NCI-H1417 (cell line): ENCODE data around the gene KLHL17.

Experiments
- DNase-seq, 3 experiments: peaks; one replicate each; lab custom pipeline; 2025; lab: John Stamatoyannopoulos, UW

KLHL17 gene

DNA sequence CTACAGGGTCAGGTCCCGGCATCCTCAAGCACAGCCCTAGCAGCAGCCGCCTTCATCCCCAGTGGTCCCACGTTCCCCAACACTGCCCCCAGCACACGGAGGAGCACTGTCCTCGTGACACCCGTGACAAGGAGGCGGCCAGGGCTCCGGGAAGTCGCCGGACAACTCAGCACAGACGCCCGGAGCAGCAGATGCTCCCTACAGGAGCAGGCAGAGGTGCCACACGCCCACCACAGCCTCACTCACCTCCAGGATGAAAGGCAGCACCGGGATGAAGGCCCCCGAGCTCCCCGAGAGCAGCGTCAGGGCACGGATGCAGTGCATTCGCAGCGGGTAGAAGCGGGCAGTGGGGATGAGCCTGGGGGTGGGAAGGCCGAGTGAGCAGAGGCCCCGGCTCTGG, 9.5 kb upstream of the KLHL17 start:
- DNase-seq, result no peak

DNA sequence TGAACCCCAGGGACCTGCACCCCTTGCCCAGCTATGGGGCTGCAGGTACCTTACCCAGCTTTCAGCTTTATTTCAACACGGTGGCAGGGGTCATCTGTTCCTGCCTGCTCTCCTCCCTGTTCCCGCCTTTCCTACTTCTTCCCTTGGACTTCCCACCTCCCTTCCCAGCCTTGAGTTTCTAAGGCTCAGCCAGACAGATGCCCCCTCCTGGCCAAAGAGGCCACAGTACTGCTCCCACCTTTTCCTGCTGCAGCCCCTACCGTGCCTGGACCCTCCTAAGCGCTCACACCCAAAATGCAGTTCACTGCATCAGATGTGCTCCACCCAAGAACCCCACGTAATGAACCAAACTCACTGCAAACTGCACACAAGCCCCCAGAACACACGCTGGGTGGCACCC, 9.0 kb upstream of the KLHL17 start:
- DNase-seq, result peak in 1 of 3 experiments; percentile 7

DNA sequence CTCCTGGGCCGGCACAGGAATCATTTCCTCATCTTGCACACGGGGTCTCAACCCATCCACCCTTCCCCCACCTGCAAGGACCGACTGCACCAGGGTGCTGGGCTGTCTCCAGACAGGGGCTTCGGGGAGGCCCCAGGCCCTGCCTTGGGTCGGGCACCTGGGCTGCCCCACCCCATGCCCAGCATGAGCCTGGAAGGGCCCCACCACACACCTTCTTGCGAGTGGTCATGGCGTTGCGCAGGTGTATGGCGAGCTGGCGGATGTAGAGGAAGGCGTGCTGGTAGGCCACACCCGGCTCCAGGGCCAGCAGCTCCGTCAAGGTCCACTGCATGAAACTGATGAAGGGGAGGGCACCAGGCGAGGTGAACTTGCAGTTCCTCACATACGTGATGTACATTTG, 8.2 kb upstream of the KLHL17 start:
- no peak for DNase-seq

- DNase-seq, result no peak
These were observed 7.8 kb upstream of the KLHL17 start for GRCh38 chr1:952603-953002.

DNA sequence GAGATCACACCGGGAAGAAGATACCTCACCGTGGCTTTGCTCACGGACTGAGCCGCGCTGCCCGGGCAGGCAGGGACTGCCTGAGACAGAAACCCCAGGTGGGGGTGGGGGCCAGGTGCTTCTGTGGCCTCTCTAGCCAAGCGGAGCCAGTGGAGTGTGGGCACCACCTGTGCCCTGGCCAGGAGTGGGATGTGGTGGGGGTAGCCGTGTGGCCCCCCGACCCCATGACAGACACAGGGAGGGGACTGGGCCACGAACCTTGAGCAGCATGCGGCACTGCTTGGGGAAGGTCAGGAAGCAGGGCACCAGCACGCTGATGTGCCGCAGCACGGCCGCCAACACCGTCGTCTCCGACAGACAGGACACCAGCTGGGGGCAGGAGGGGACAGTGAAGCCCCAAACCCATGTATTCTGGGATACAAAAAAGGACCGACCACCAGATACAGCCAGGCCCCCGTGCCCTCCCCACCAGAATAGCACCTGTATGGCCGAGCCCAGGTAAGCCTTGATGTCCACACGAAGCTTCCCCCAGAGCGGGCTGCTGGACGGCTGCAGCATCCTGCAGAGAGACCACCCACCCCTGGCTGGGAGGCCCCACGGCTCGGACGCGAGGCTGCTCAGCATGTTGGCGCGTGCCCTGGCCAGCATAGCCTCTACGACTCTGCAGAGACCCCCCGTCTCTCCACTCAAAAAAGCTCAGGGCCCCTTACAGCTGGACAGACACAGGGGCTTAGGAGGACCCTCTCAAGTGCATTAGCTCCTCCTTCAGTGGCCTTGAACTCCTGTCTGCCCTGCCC, 6.7 kb upstream of the KLHL17 start:
- no peak for DNase-seq

DNA sequence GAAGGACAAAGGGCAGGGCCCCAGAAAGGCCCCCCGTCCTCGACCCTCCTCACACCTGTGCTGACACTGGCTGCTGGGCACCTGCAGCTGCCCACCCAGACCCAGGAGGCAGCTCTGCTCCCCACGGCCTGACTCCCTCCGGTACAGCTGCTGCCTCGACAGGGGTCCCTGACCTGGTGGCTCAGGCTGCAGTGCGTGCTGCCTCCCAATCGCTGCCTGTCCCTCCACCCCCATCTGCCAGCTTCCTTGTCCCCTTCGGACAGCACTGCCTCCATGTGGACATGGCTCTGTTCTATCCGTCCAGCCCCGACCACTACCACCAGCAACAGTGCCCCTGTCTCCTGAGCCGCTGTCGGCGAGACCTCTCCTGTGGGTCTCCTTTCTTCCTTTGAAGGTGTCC, 5.5 kb upstream of the KLHL17 start:
- DNase-seq, result no peak

DNA sequence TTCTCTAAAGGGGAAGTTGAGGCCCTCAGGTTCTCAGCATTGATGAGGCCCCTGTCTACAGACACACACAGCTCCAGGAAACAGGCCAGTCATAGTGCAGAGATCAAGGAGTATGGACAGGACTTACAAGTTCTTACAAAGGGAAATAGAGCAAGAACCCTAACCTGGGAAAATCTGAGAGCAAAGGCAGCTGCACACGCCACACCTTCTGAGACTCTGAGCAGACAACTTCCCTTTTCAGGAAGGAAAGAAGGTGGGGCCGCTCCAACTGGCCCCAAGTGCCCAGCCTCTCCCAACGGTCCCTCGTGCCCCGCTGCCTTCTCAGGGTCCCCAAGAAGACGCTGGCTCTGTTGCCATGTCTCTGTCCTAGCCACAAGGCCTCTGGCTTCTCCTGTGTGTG, 4.9 kb upstream of the KLHL17 start:
- DNase-seq, result no peak

DNA sequence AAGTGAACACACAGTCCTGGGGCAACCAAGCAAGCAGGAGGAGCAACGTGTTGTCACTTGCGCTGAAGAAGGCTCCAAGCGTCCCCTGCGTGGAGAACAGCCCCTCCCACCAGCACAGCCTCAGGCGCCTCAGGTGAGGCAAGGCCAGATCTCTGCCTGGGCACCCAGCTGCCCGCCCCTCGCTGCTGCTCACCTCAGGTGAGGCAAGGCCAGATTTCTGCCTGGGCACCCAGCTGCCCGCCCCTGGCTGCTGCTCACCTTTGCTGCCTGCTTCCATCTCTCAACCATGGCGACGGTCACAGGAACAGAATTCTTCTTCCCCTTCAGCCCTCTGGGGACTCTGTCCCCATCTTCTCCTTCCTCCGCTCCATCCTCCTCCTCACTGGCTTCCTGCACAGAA, 3.7 kb upstream of the KLHL17 start:
- no peak for DNase-seq

DNA sequence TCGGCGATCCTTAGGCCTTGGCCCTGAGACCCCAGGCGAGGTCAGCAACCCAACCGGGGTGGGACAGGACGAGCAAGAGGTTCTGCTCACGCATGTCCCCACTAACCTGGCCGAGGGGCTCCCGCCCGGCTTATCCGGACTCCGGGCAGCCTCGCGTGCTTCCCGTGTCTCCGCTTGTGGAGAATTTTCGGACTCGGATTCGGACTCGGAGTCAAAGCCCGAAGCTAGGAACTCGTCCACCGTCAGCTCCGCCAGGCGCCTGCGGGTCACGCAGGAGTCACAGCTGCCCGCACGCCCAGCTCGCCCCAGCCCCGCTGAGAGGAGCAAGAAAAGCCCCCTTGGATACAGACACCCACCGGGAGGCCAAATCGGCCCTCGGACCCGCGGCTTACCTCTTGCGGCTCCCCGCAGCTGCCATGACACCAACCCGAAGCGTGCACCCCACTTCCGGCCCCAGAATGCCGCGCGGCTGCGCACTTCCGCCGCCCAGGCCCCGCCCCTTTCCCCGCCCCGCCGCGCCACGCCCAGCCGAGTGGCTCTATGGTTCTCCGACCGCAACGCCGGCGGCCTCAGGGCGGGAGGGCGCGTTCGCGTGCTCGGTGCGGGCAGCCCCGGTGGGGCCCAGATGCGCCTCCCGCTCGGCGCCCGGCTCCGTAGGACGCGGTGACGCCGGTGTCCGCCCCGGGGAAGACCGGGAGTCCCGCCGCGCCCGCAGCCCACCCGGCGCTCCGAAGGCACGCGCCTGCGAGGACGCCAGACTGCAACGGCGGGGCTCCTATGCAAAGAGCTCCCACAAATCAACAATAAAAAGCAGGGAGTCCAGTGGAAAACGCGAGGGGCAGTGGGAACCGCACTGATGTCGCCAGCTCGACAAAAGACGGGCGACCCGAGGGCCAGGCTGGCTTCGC, 1.3 kb upstream of the KLHL17 start, which contains the start of gene NOC2L:
NOC2L (minus strand) TSS at position 434 of the 908 bp plus-strand sequence; CDS start at position 418, 16 bp downstream.
- peak; percentile 85 to 96 (median 89) for DNase-seq

DNA sequence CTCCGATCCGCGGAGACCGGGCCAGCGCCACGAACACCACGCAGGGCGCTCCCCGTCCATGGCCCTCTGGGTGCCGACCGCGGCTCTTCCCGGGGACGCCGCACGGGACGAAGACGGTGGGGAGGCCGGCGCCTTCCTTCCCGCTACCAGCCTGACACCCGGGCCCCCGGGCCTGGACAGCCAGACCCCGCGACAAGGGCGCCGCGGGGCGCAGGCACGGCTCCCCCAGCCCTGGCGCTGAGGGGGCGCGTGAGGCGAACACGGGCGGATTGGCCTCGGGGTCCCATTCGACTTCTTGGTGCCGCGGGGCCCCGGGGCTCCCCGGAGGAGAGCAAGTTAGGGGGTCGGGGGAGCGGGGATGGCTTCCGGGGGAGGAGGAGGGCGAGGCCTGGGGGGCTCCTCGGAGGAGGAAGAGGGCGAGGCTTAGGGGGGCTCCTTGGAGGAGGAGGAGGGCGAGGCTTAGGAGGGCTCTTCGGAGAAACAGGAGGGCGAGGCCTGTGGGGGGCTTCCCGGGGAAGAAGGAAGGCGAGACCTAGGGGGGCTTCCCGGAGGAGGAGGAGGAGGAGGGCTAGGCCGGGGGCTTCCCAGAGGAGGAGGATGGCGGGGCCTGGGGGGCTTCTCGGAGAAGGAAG, 537 bp upstream of the KLHL17 start:
- DNase-seq, result no peak

DNA sequence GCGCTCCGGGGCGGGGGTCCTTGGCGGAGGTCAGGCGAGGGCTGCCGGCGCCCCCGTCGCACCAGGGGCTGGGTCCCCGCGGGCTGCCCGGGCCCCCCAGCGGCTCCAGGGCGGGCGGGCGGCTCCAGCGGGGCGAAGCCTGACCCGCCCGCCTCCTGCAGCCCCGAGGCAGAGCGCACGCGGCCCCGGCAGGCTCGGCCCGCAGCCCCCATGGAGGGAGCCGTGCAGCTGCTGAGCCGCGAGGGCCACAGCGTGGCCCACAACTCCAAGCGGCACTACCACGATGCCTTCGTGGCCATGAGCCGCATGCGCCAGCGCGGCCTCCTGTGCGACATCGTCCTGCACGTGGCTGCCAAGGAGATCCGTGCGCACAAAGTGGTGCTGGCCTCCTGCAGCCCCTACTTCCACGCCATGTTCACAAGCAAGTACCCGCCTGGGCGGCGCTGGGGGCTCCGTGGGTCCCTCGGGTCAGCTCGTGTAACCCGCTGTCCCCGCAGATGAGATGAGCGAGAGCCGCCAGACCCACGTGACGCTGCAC, 817 bp downstream of the KLHL17 start:
- DNase-seq, result peak in 1 of 3 experiments; percentile 29

GRCh38 chr1:962381-963300, 2.3 kb downstream of the KLHL17 start:
- no peak for DNase-seq

GRCh38 chr1:963301-963651, 2.9 kb downstream of the KLHL17 start:
- no peak for DNase-seq

DNA sequence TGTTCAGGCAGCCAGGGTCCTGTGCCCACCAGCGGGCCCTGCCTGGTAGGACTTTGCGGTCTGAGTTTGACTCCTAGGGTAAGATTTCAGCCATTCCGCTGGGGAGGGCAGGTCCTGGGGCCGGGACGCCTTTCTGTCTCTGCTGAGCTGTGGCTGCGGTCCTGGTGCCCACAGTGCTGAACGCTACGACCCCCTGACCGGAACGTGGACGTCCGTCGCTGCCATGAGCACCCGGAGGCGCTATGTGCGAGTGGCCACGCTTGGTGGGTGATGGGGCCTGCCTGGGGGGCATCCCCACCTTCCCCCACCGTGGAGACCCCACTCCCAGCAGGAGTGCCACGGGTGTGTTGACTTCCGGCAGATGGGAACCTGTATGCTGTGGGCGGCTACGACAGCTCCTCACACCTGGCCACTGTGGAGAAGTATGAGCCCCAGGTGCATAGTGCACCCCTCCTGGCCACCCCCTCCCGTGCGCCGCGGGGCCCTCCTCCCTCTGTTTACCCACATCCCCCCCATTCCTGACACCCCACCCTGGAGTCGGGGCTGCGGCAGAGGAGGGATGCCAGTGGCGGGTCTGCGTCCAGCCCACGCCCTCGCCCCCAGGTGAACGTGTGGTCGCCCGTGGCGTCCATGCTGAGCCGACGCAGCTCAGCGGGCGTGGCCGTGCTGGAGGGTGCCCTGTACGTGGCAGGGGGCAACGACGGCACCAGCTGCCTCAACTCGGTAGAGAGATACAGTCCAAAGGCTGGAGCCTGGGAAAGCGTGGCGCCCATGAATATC, 3.6 kb downstream of the KLHL17 start:
- DNase-seq, result no peak

DNA sequence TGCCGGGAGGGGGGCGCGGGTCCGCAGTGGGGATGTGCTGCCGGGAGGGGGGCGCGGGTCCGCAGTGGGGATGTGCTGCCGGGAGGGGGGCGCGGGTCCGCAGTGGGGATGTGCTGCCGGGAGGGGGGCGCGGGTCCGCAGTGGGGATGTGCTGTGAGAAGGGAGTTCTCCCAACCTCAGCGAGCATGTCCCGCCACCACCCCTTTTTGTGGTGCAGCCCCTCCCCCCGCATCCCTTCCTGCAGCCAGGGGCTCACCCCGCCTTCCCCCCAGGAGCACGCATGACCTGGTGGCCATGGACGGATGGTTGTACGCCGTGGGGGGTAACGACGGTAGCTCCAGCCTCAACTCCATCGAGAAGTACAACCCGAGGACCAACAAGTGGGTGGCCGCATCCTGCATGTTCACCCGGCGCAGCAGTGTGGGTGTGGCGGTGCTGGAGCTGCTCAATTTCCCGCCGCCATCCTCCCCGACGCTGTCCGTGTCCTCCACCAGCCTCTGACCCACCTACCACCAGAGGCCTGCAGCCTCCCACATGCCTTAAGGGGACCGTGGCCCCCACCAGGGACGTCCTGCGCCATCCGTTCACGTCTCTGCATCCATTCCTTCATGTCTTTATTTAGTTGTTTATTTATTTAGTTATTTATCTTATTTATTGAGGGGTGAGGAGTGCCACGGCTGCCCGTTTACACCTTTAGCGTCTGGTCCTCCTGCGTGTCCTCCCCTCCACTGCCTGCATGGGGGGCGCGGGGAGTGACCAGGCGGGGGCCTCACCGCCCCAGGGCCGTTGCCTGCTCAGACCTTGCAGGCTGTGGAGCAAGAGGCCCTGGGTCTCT, 4.5 kb downstream of the KLHL17 start:
- DNase-seq, result no peak

- DNase-seq, result no peak
These were observed 5.2 kb downstream of the KLHL17 start for GRCh38 chr1:965526-966134.

- DNase-seq, result no peak
These were observed 5.8 kb downstream of the KLHL17 start, which contains the start of gene PLEKHN1 for GRCh38 chr1:966135-966703. PLEKHN1 (plus strand) TSS chr1:966482; CDS start chr1:966532, 50 bp downstream.

GRCh38 chr1:966704-967300, 6.4 kb downstream of the KLHL17 start:
- peak; percentile 26 to 54 (median 31) for DNase-seq
